ENCODE results near the gene FMO5. TPM values are rescaled to one million over a fixed set of nuclear protein-coding genes. Genes with fewer than 3 reads are reported as not detected.
"Not testable (repeated sequence)": the region's sequence is repeated elsewhere in the genome, so short reads cannot be mapped to it uniquely, and the experiment has no call there.

Gene FMO5
- total RNA-seq, 1 donor = 3.6 TPM

GRCh38 chr1:147201786-147202185 lies 23.4 kb downstream of the FMO5 start:
- no peaks in the 10 kb centered on the region for H3K4me1 ChIP-seq (ENCODE audit: insufficient read depth, low read length)
- H3K27ac ChIP-seq (ENCODE audit: low read depth, low read length) = no peak overlapping the region
- no peaks in the 10 kb centered on the region for H3K27me3 ChIP-seq (ENCODE audit: insufficient read depth, low read length)
- no peak overlapping the region for H3K4me2 ChIP-seq (ENCODE audit: insufficient read depth, low read length)
- H3K79me2 ChIP-seq (ENCODE audit: insufficient read depth, low read length) = no peaks in the 10 kb centered on the region
- DNase-seq (ENCODE audit: insufficient read length, low spot score, missing footprints) = peak; percentile 50
- H4K20me1 ChIP-seq (ENCODE audit: insufficient read depth, low read length) = no peaks in the 10 kb centered on the region
- H3K4me3 ChIP-seq (ENCODE audit: insufficient read depth, low read length) = no peak overlapping the region
- no peak overlapping the region for H2AFZ ChIP-seq (ENCODE audit: low read length)
- H3K36me3 ChIP-seq (ENCODE audit: insufficient read depth, low read length) = no peaks in the 10 kb centered on the region
- H3K9me3 ChIP-seq (ENCODE audit: low read depth, low read length) = no peaks in the 10 kb centered on the region
- no peak for TF ChIP-seq CTCF (IDR thresholded peaks at IDR 0.05; ENCODE audit: extremely low read depth, low read depth, low read length)

DNA sequence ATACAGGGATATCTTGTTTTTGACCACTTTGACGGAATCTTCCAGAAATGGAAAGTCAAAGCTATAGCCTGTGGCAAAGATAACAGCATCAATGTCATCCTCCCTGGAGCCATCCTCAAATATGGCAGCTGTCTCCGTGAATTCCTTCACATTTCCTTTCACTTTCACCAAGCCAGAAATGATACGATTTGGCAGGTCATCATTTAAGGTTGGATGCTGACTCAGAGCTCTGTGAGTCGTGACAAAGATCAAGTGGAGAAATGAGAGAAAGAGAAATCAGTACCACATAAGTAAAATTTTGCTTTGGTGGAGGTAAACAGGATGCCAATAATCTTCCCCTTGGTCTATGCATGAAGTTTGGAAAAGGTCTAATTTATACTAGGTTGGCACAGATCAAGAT lies 23.9 kb downstream of the FMO5 start:
- Histone ChIP-seq H3K4me1 (ENCODE audit: insufficient read depth, low read length) (no peaks in the 10 kb centered on the region), H3K36me3 (ENCODE audit: insufficient read depth, low read length) (no peaks in the 10 kb centered on the region), H3K4me3 (ENCODE audit: insufficient read depth, low read length) (no peak overlapping the region), H3K4me2 (ENCODE audit: insufficient read depth, low read length) (peak overlapping the region; percentile 51), H3K27ac (ENCODE audit: low read depth, low read length) (no peak overlapping the region), H2AFZ (ENCODE audit: low read length) (no peak overlapping the region), H3K9me3 (ENCODE audit: low read depth, low read length) (no peaks in the 10 kb centered on the region), H3K79me2 (ENCODE audit: insufficient read depth, low read length) (no peaks in the 10 kb centered on the region), H3K27me3 (ENCODE audit: insufficient read depth, low read length) (no peaks in the 10 kb centered on the region), H4K20me1 (ENCODE audit: insufficient read depth, low read length) (no peaks in the 10 kb centered on the region)
- TF ChIP-seq CTCF (IDR thresholded peaks at IDR 0.05; ENCODE audit: extremely low read depth, low read depth, low read length) = no peak
- DNase-seq (ENCODE audit: insufficient read length, low spot score, missing footprints) = no peak

DNA sequence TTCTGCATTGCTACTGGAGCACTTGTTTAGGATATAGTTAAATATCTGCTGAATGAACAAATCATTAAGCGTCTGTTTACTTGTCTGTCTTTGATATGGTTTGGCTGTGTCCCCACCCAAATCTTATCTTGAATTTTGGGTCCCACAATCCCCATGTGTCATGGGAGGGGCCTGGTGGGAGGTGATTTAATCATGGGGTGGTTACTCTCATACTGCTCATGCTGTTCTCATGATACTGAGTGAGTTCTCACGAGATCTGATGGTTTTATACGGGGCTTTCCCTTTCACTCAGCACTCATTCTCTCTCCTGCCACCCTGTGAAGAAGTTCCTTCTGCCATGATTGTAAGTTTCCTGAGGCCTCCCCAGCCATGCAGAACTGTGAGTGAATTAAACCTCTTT lies 27.8 kb downstream of the FMO5 start:
- H3K9me3 ChIP-seq (ENCODE audit: low read depth, low read length); H3K79me2 ChIP-seq (ENCODE audit: insufficient read depth, low read length); H3K27me3 ChIP-seq (ENCODE audit: insufficient read depth, low read length); H3K36me3 ChIP-seq (ENCODE audit: insufficient read depth, low read length); H3K4me2 ChIP-seq (ENCODE audit: insufficient read depth, low read length); H3K4me1 ChIP-seq (ENCODE audit: insufficient read depth, low read length); DNase-seq (ENCODE audit: insufficient read length, low spot score, missing footprints); H2AFZ ChIP-seq (ENCODE audit: low read length); H4K20me1 ChIP-seq (ENCODE audit: insufficient read depth, low read length); H3K4me3 ChIP-seq (ENCODE audit: insufficient read depth, low read length); H3K27ac ChIP-seq (ENCODE audit: low read depth, low read length): not testable (repeated sequence)

GRCh38 chr1:147189514-147189913 lies 35.6 kb downstream of the FMO5 start:
- no peaks in the 10 kb centered on the region for H4K20me1 ChIP-seq (ENCODE audit: insufficient read depth, low read length)
- no peak overlapping the region for H3K27ac ChIP-seq (ENCODE audit: low read depth, low read length)
- H3K79me2 ChIP-seq (ENCODE audit: insufficient read depth, low read length) = no peaks in the 10 kb centered on the region
- H3K4me2 ChIP-seq (ENCODE audit: insufficient read depth, low read length) = no peak overlapping the region
- no peak for TF ChIP-seq CTCF (IDR thresholded peaks at IDR 0.05; ENCODE audit: extremely low read depth, low read depth, low read length)
- H3K4me3 ChIP-seq (ENCODE audit: insufficient read depth, low read length) = no peak overlapping the region
- H3K4me1 ChIP-seq (ENCODE audit: insufficient read depth, low read length) = no peaks in the 10 kb centered on the region
- no peaks in the 10 kb centered on the region for H3K27me3 ChIP-seq (ENCODE audit: insufficient read depth, low read length)
- H2AFZ ChIP-seq (ENCODE audit: low read length) = no peak overlapping the region
- DNase-seq (ENCODE audit: insufficient read length, low spot score, missing footprints) = no peak
- no peaks in the 10 kb centered on the region for H3K36me3 ChIP-seq (ENCODE audit: insufficient read depth, low read length)
- no peaks in the 10 kb centered on the region for H3K9me3 ChIP-seq (ENCODE audit: low read depth, low read length)

Data from osteoblast (primary cell).